NCI-H2227 (cell line): ENCODE measurements around the gene CEP41.

Experiments
- DNase-seq: peaks from one replicate; lab custom pipeline; 2025; ENCODE audit not compliant: unreplicated experiment; lab: John Stamatoyannopoulos, UW

The CEP41 gene

GRCh38 chr7:130421684-130422083 lies 19.1 kb downstream of the CEP41 start:
- peak; percentile 36 for DNase-seq

- DNase-seq, result no peak
These were observed 19.8 kb downstream of the CEP41 start for GRCh38 chr7:130420943-130421578.

- peak; percentile 53 for DNase-seq
These were observed 21.2 kb downstream of the CEP41 start for GRCh38 chr7:130419658-130420057.

- DNase-seq, result no peak
These were observed 22.5 kb downstream of the CEP41 start for GRCh38 chr7:130418306-130418705.

GRCh38 chr7:130417213-130417612 lies 23.6 kb downstream of the CEP41 start:
- no peak for DNase-seq

GRCh38 chr7:130415006-130415405 lies 25.8 kb downstream of the CEP41 start:
- no peak for DNase-seq

- no peak for DNase-seq
These were observed 27.6 kb downstream of the CEP41 start for GRCh38 chr7:130413201-130413600.

- peak; percentile 34 for DNase-seq
These were observed 29.8 kb downstream of the CEP41 start for GRCh38 chr7:130410868-130411541.

- DNase-seq, result no peak
These were observed 31.1 kb downstream of the CEP41 start for GRCh38 chr7:130409712-130410072.

GRCh38 chr7:130409067-130409711 lies 31.6 kb downstream of the CEP41 start:
- peak; percentile 86 for DNase-seq

GRCh38 chr7:130405003-130405402 lies 35.8 kb downstream of the CEP41 start:
- DNase-seq, result no peak

GRCh38 chr7:130401578-130401977 lies 39.2 kb downstream of the CEP41 start:
- DNase-seq, result no peak

- DNase-seq, result no peak
These were observed 39.7 kb downstream of the CEP41 start for GRCh38 chr7:130401101-130401500.

GRCh38 chr7:130400120-130400572 lies 40.7 kb downstream of the CEP41 start:
- no peak for DNase-seq

- no peak for DNase-seq
These were observed 42.2 kb downstream of the CEP41 start for GRCh38 chr7:130398526-130399090.

GRCh38 chr7:130397758-130398073 lies 43.1 kb downstream of the CEP41 start:
- no peak for DNase-seq

- DNase-seq, result peak; percentile 29
These were observed 43.6 kb downstream of the CEP41 start for GRCh38 chr7:130397051-130397757.

- DNase-seq, result no peak
These were observed 44.7 kb downstream of the CEP41 start for GRCh38 chr7:130396109-130396508.

- DNase-seq, result no peak
These were observed 45.4 kb downstream of the CEP41 start for GRCh38 chr7:130395421-130395820.

- no peak for DNase-seq
These were observed 46.2 kb downstream of the CEP41 start for GRCh38 chr7:130394421-130395195.
